Astrocyte of the cerebellum (primary cell): ENCODE measurements around the gene APOA5.
"Not testable (repeated sequence)": the region's sequence is repeated elsewhere in the genome, so short reads cannot be mapped to it uniquely, and the experiment has no call there.

ENCODE experiments used
- DNase-seq: peaks from one replicate; pipeline ENCODE4 v3.0.0-alpha.2; 2011; ENCODE audit warnings: low read depth
- H3K4me3 ChIP-seq: 2 replicates; pipeline ENCODE4 v1.5.1; 2011; ENCODE audit warnings: mild to moderate bottlenecking, low read depth, low read length, moderate library complexity
- in situ Hi-C: cut with HindIII; loops from 2 replicates; pipeline ENCODE4 v1.10.0; 2017; ENCODE audit warnings: low sequenced_read_pairs
- TF ChIP-seq, protein P1 (sequence below): IDR thresholded peaks from 2 replicates; pipeline ENCODE4 v1.5.1; 2012; ENCODE audit warnings: low read length, low read depth, moderate library complexity, mild to moderate bottlenecking; ENCODE audit errors: missing control alignments

The APOA5 gene

DNA sequence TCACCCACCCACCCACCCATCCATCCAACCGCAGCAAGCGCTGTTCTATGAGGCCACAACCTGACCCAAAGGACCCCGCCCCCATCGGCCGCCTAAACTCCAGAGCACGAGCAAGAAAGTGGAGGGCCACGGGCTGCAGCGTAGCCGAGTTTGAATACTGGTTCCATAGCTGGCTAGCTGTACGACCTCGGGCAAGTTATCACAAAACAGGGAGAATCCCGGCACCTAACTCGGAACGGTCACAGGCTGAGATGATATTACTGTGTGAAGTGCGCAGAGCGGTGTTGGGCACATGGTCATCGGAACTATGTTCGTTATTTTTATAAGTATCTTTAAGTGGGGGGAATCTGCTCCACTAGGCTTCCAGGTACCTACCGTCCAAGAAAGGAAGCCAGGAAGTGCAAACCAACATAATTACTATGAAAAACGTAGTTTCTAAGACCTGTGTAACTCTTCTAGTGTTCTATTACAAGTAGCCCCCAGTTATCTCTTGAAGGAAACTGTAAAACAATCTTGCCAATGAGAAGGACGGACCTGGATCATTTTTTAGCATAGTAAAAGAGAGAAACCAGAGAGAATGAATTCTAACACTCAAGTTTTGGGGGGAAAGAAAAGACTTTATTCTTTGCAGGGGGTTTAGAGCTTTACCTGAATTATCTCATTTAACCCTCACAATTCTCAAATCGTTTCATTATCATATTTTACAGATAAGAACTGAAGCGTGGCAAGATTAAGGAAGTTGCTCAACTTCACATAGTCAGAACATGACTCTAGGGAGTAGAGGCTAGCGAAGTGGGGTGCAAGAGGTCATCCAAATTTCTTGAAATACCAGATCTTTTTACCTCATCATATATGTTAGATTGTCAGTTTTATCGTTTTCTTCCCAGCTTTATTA, 18.2 kb downstream of the APOA5 start:
- TF ChIP-seq, protein P1, sequence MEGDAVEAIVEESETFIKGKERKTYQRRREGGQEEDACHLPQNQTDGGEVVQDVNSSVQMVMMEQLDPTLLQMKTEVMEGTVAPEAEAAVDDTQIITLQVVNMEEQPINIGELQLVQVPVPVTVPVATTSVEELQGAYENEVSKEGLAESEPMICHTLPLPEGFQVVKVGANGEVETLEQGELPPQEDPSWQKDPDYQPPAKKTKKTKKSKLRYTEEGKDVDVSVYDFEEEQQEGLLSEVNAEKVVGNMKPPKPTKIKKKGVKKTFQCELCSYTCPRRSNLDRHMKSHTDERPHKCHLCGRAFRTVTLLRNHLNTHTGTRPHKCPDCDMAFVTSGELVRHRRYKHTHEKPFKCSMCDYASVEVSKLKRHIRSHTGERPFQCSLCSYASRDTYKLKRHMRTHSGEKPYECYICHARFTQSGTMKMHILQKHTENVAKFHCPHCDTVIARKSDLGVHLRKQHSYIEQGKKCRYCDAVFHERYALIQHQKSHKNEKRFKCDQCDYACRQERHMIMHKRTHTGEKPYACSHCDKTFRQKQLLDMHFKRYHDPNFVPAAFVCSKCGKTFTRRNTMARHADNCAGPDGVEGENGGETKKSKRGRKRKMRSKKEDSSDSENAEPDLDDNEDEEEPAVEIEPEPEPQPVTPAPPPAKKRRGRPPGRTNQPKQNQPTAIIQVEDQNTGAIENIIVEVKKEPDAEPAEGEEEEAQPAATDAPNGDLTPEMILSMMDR = no peak
- in situ Hi-C loops = no loop called here
- no peak for DNase-seq
- H3K4me3 ChIP-seq = peak overlapping the region; percentile 90

DNA sequence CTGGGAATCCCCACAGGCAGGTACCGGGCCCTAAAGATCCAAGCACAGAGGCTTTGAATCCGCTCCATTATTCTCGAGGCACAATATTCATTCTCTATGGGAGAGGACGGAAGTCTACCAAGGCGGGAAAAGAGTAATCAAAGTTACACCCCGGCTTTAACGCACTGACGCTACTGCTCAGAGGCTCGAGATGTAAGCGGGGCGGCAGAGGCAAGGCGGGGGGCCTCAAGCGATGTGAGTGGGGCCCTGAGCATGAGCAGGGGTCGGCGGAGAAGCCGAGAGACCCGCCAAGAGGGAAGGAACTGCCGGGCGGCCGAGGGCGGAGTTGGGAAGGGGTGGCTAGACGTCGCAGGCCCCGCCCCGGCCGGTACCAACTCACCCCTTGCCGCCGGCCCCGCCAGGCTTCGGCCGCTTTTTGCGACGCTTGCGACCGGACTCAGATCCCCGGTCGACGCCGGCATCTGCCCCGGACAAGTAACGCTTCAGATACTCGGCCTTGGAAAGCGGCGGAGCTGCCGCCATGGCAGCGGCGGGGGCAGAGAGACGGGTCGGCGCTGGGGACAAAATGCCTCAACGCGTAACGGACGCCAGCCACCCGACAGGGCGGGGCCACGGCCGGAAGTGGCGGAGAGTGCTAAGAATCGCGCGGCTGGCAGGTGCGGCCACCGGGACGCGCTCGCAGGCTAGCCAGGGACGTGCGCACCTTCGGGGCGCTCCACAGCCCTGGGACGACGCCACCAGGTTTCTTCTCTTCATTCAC, 19.1 kb downstream of the APOA5 start, which contains the start of gene BUD13:
Gene BUD13, minus strand, starts transcription at position 545 of the 760 bp plus-strand sequence. Its CDS starts 23 bp downstream, at position 522.
- in situ Hi-C loops = no loop called here
- TF ChIP-seq, protein P1 = no peak
- peak; percentile 33 for DNase-seq
- H3K4me3 ChIP-seq = peak within 1 kb of the TSS; percentile 90

DNA sequence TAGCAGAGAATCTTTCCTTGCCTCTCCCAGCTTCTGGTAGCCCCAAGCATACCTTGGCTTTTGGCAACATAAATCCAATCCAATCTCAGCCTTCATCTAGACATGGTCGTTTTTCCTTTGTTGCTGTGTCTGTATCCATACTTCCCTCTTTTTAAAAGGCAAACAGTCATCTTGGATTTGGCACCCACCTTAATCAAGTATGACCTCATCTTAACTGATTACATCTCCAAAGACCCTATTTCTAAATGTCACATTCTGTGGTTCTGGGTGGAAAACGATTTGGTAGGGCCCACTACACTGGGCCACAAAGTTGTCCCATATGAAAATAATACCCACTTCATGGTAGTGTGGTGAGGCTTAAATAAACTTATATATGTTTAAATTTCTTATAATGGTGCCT, 19.7 kb downstream of the APOA5 start:
- in situ Hi-C loops = no loop called here
- DNase-seq = no peak
- TF ChIP-seq, protein P1 = no peak
- H3K4me3 ChIP-seq = peak overlapping the region; percentile 90

DNA sequence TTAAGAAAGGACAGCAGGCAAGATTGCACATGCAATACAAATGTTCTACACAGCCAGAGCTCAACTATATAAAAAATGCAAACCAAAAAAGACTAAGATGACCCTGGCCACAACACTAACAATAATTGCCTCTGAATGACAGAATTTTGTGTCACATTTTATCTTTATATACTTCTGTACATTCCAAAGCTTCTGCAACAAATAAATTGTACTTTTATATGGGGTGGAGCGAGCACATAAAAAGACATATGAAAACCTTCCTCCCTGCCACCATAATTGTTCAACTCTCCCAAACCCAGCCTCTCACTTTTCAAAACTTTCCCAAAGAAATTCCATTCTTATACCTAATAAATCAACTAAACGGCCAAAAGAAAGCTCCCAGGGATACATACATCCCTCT, 29.5 kb downstream of the APOA5 start:
- in situ Hi-C loops = no loop called here
- no peak for DNase-seq
- TF ChIP-seq, protein P1 = no peak
- no peak overlapping the region for H3K4me3 ChIP-seq

DNA sequence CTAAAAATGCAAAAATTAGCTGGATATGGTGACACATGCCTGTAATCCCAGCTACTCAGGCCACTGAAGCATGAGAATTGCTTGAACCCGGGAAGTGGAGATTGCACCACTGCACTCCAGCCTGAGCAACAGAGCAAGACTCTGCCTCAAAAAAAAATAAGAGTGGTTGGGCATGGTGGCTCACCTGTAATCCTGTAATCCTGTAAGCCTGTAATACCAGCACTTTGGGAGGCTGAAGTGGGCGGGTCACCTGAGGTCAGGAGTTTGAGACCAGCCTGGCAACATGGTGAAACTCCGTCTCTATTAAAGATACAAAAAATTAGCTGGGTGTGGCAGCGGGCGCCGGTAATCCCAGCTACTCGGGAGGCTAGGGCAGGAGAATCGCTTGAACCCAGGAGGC, 35.6 kb downstream of the APOA5 start:
- DNase-seq, in situ Hi-C loops, H3K4me3 ChIP-seq: not testable (repeated sequence)

DNA sequence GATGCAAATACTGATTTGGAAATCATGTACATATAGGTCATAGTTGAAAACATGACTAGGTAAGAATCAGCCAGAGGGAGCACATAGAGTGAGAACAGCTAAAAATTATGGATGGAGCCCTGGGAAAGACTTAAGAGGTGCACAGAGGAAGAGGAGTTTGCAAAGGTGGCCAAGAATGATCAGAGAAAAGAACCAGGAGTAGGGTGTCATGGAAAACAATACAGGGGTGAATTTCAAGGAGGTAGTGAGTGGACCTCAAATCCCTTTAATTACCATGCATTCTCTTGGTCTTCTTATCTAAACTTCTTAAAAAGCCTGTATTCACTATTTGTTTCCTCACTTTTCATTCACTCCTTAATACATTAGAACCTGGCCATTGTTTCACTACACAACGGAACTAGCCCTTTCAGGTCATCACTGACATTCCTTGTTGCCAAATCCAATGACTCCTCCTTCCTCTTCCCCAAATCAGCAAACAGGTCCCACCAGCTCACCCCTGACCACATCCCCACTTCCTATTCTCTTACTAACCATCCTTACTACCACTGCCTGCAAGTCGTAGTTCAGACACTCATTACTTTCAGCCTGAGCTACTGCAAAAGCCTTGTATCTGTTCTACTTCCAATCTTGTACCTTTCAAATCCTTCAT, 41.5 kb downstream of the APOA5 start:
- in situ Hi-C loops = no loop called here
- TF ChIP-seq, protein P1 = no peak
- H3K4me3 ChIP-seq = no peak overlapping the region
- no peak for DNase-seq
